GM19467 (cell line): Measurements from ENCODE around the gene ACTN4.

ENCODE experiments used
- ATAC-seq: cut with Tn5 transposase; IDR thresholded peaks from one replicate; pipeline ENCODE4 v1.9.1; 2021; ENCODE audit warnings: mild to moderate bottlenecking, moderate library complexity; ENCODE audit not compliant: unreplicated experiment

The ACTN4 gene

GRCh38 chr19:38660724-38661123, 13.3 kb downstream of the ACTN4 start:
- no peak for ATAC-seq

- ATAC-seq, result no peak
These were observed 13.7 kb downstream of the ACTN4 start for GRCh38 chr19:38661136-38661535.

- no peak for ATAC-seq
These were observed 14.5 kb downstream of the ACTN4 start for GRCh38 chr19:38661996-38662395.

- ATAC-seq, result no peak
These were observed 15.2 kb downstream of the ACTN4 start for GRCh38 chr19:38662537-38663155.

- ATAC-seq, result no peak
These were observed 15.8 kb downstream of the ACTN4 start for GRCh38 chr19:38663156-38663651.

GRCh38 chr19:38663957-38664502, 16.6 kb downstream of the ACTN4 start:
- ATAC-seq, result no peak

- no peak for ATAC-seq
These were observed 17.2 kb downstream of the ACTN4 start for GRCh38 chr19:38664503-38665211.

- ATAC-seq, result no peak
These were observed 17.9 kb downstream of the ACTN4 start for GRCh38 chr19:38665219-38665931.

GRCh38 chr19:38665950-38666662, 18.7 kb downstream of the ACTN4 start:
- no peak for ATAC-seq

GRCh38 chr19:38666663-38667511, 19.4 kb downstream of the ACTN4 start:
- no peak for ATAC-seq

GRCh38 chr19:38667661-38668171, 20.3 kb downstream of the ACTN4 start:
- no peak for ATAC-seq

GRCh38 chr19:38669552-38669951, 22.1 kb downstream of the ACTN4 start:
- no peak for ATAC-seq

- no peak for ATAC-seq
These were observed 23.5 kb downstream of the ACTN4 start for GRCh38 chr19:38670921-38671398.

- ATAC-seq, result no peak
These were observed 24.2 kb downstream of the ACTN4 start for GRCh38 chr19:38671654-38672053.

- no peak for ATAC-seq
These were observed 25.6 kb downstream of the ACTN4 start for GRCh38 chr19:38673030-38673429.

GRCh38 chr19:38674388-38675171, 27.1 kb downstream of the ACTN4 start:
- ATAC-seq, result no peak

GRCh38 chr19:38675611-38676010, 28.2 kb downstream of the ACTN4 start:
- ATAC-seq, result no peak

- ATAC-seq, result no peak
These were observed 28.8 kb downstream of the ACTN4 start for GRCh38 chr19:38676023-38676877.
